Stimulated activated CD4-positive, alpha-beta T cell treated with anti-CD3 and anti-CD28 coated beads, Interleukin-4, amount 100 ng/mL, for 48 hours (primary cell): Measurements from ENCODE around the gene CGN.
"Not testable (repeated sequence)": the region's sequence is repeated elsewhere in the genome, so short reads cannot be mapped to it uniquely, and the experiment has no call there.

Source experiments
- DNase-seq, 2 donors: peaks; one replicate each; pipeline ENCODE4 v3.0.0-alpha.2; 2020; ENCODE audit warnings: low read depth in 2 of 2

Gene CGN

DNA sequence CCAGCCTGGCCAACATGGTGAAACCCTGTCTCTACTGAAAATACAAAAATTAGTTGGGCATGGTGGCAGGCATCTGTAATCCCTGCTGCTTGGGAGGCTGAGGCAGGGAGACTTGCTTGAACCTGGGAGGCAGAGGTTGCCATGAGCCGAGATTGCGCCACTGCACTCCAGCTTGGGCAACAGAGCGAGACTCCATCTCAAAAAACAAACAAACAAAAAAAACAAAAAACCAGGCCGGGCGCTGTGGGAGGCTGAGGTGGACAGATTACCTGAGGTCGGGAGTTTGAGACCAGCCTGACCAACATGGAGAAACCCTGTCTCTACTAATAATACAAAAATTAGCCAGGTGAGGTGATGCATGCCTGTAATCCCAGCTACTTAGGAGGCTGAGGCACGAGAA is 11.2 kb downstream of the CGN start:
- not testable (repeated sequence) for DNase-seq

DNA sequence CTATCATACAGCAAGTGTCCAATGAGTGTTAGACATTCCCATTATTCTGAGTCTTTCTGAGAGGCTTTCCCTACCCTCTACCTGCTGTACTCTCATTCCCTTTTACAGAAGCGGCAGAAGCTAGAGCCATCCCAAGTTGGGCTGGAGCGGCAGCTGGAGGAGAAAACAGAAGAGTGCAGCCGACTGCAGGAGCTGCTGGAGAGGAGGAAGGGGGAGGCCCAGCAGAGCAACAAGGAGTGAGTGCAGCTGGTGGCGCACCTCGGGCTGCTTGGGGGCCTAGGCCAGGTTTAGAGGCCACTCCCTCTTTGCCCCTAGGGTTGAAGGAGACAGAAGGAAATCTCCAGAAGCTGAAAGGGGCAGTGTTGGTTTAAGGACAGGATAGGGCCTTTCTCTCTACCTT is 12.1 kb downstream of the CGN start:
- DNase-seq: no peak

DNA sequence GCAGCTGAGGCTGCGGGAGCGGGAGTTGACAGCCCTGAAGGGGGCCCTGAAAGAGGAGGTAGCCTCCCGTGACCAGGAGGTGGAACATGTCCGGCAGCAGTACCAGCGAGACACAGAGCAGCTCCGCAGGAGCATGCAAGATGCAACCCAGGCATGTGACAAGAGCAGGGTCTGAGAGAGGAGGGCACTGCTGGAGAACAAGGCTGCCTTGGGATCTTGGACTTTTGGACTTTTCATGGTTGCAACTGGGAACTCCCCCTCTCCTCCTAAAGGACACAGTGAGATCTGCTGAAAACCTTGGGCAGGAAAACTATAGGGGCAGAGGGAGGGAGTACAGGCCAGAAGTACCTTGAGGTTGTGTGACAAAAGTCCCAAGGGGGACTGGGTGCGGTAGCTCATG is 13.5 kb downstream of the CGN start:
- DNase-seq: no peak

DNA sequence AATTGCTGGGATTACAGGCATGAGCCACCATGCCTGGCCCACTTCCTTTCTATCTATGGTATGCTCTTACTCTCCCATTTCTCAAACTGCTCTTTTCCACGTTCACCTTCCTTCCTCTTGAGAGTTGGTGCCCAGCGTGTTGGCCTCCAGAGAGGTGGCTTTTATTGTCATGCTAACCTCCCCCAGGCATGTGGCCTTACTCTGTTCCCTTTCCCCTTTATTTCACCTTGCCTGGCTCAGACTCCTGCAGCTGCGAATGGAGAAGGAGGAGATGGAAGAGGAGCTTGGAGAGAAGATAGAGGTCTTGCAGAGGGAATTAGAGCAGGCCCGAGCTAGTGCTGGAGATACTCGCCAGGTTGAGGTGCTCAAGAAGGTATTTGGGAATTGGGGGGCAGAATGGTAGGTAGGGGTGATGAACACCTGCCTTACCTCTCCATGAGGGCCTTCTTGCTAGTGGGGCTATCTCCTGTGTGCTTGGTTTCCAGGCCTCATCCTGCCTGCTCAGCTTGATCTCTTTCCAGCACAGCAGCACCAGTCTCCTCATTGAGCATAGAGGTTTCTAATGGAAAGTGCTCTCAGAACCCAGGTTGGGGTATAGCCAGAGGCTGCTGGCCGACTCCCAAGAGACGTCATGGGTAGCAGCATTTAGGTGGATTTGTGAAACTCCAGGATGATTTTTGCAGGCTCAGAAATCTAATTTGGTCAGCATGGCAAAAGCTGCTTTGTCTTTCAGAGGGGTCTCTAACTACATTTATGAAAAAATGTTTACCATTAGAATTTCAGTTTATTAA is 15.7 kb downstream of the CGN start:
- no peak for DNase-seq

DNA sequence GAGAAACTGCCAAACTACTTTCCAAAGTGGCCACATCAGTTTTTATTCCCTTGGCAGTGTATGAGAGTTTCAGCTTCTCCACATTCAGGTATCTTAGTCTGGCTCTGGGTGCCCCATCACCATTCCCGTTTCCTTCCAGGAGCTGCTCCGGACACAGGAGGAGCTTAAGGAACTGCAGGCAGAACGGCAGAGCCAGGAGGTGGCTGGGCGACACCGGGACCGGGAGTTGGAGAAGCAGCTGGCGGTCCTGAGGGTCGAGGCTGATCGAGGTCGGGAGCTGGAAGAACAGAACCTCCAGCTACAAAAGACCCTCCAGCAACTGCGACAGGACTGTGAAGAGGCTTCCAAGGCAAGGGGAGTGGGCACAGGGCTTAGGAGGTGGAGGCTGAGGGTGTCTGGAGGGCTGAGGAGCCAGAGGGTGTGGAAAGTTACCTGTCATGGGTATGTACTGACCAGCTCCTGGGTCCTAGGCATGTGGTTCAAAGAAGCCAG is 18.1 kb downstream of the CGN start:
- no peak for DNase-seq

DNA sequence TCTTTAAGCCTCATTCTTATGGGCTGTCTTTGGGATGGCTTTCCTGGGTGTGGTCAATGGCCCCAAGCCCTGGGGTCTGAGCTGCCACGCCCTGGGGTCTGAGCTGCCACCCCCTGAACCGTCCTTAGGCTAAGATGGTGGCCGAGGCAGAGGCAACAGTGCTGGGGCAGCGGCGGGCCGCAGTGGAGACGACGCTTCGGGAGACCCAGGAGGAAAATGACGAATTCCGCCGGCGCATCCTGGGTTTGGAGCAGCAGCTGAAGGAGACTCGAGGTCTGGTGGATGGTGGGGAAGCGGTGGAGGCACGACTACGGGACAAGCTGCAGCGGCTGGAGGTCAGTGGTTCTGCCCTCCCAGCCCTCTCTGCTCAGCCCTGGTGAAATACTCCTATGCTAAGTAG is 18.6 kb downstream of the CGN start:
- DNase-seq: no peak

DNA sequence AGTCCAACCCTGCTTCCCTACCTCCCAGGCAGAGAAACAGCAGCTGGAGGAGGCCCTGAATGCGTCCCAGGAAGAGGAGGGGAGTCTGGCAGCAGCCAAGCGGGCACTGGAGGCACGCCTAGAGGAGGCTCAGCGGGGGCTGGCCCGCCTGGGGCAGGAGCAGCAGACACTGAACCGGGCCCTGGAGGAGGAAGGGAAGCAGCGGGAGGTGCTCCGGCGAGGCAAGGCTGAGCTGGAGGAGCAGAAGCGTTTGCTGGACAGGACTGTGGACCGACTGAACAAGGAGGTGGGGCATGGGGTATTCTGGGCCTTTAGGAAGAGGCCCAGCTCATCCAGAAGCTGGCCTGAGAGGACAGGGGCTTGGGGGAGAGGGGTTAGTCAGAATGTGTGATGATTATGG is 19.3 kb downstream of the CGN start:
- DNase-seq: no peak

DNA sequence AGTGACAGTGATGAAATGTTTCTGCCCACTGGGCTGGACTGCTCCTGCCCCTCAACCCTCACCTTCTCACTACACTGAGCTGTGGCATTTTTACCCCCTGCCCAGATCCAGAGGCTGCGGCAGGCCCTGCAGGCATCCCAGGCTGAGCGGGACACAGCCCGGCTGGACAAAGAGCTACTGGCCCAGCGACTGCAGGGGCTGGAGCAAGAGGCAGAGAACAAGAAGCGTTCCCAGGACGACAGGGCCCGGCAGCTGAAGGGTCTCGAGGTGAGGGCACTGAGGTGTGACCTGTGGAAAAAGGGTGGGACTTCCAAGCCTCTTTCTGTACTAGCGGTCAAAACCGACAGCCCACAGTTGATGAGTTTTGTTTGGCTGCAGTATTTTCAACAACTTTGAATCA is 22.7 kb downstream of the CGN start:
- no peak for DNase-seq

DNA sequence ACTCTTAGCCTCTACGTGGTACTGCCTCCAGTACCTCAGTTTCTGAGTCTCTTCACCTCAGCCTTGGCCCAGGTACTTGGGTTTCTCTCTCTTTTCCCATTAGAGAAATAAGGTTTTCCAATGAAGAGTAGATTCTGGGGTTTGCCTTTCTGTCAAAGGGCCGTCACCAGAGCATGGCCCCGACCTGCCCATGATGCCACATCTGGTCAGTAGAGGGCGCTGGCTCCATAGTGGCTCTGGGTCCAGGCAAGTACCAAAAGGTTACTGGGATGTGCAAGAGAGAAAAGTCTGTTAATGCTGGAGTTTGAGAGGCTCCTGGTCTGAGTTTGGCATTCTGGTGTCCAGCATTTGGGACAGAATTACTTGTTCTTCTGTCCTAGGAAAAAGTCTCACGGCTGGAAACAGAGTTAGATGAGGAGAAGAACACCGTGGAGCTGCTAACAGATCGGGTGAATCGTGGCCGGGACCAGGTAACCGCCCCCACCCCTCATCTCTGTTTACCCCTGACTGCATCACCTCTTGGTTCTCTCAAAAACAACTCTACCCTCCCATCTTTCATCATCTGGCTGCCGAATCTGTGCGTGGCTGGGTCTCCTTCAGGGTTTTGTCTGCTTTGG is 23.6 kb downstream of the CGN start:
- DNase-seq: peak; percentile 69 to 80

DNA sequence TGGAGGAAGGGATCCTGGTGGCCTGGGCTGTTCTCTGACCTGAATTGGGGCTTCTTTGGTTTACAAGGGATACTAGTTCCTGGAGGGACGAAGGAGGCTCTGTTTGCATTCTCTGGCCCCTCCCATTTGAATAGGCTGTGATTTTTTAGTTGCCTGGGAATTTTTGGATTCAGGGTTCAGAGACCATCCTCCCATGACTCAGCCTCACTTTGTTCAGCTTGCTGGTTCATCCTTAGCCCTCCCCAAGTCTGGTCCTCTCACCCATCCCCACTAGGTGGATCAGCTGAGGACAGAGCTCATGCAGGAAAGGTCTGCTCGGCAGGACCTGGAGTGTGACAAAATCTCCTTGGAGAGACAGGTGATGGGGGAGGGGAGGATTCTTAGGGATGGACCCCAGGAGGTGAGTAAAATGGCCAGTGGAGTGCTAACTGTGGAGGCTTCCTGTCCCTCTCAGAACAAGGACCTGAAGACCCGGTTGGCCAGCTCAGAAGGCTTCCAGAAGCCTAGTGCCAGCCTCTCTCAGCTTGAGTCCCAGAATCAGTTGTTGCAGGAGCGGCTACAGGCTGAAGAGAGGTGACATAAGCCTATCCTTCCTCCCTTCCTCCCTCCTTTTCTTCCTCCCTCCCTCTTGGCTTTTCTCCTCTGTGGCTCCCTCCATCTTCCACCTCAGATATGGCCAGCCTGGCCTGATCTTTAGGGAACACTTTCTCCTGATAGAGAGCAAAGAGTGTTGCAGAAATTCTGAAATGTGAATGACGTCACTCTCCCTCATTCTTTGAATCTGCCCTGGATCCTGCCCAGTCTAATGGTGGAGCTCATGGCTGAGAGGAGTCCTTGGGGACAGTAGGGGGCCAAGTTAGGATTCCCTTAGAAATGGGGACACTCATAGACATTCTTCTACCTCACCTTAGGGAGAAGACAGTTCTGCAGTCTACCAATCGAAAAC is 24.4 kb downstream of the CGN start:
- DNase-seq: no peak

DNA sequence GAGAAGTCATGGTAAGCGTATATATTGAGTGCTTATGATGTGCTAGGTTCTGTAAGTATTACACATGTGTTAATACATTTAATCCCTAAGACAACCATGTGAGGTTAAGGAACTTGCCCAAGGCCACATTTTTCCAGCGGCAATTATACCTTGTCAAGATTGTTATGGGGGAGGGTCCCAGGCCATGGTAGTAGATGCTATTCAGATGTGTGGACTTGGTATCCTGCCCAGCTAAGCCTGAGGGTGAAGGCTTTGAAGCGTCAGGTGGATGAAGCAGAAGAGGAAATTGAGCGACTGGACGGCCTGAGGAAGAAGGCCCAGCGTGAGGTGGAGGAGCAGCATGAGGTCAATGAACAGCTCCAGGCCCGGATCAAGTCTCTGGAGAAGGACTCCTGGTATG is 25.3 kb downstream of the CGN start:
- DNase-seq: no peak

DNA sequence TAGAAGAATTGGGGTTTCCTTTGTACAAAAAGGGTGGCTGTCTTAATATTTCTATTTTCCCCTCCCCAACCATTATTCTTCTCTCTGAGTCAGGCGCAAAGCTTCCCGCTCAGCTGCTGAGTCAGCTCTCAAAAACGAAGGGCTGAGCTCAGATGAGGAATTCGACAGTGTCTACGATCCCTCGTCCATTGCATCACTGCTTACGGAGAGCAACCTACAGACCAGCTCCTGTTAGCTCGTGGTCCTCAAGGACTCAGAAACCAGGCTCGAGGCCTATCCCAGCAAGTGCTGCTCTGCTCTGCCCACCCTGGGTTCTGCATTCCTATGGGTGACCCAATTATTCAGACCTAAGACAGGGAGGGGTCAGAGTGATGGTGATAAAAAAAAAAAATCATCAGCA is 25.9 kb downstream of the CGN start:
- no peak for DNase-seq

DNA sequence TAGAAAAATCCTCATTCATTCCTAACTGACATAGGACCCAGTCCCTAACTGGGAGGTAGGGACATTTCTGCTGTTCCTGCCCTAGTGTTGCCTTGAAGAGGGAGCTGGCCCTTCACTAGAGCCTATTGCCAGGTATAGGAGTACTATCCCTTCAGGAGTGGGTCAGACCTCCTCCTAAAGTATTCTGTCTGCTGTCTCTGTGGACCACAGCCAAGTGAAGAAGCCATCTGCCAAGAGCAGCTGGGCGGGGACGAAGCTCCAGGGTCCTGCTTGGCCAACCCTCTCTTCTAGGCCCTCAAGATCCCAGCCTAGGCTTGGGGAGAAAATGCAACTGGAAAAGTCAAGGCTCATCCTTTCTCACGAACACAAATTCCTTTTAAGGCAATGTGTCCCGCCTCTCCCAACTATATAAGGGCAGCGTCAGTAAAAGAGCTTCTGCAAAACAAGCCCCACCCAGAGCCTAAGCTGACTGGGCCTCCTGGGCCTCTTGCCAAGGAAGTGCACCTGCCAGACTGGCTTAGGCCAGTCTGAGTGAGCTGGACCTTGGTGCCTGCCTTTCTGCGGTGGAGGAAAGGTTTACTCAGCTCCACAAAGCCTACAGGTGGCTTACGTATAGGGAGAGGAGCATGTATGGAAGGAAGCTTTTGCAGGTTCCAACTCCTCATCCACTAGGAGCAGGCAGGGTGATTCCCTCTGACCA is 28.3 kb downstream of the CGN start:
- DNase-seq: no peak

DNA sequence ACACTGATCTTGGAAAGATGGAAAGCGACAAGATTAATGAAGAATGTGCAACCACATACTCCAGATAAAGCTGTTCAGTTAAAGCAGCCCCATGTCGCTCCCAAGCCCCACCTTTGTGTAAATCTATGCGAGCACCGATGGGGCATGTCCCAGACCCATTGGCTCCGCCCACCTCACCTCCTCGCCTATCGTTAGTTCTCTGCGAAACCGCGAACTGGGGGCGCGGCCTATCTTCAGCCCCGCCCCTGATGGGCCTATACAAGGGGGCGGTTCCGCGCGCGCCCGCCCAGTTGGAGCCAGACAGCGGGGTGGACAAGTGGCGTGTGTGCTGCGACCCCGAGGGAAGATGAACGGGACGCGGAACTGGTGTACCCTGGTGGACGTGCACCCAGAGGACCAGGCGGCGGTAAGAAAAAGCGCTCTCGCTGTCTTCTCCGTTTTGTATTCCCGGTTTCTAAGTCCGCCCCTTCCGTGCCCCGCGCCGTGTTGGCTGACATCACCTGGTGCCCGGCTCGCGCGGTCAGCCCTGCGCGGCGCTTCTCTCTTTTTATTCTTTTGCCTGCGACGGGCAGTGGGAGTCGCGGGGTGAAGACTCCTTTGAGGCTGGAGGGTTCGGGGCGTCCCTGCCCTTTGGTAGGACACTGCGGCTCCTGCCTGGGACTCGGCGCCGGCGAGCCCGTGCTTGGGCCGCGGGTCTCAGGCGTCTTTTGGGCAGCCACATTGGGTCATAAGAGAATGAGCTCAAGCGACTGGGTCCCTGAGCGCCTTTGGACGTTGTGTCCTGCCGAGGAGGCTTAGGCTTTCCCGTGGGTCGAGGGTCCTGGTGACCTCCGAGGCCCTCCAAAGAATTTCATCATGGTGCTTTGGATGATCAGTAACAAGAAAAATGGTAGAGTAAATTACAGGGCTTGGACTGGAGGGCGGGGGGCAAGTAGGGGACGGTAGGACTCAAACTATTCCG is 29.1 kb downstream of the CGN start, which contains the start of gene TUFT1:
TUFT1 (plus strand) TSS at position 289 of the 961 bp plus-strand sequence; CDS start at position 347, 58 bp downstream.
- peak; percentile 93 to 94 for DNase-seq

DNA sequence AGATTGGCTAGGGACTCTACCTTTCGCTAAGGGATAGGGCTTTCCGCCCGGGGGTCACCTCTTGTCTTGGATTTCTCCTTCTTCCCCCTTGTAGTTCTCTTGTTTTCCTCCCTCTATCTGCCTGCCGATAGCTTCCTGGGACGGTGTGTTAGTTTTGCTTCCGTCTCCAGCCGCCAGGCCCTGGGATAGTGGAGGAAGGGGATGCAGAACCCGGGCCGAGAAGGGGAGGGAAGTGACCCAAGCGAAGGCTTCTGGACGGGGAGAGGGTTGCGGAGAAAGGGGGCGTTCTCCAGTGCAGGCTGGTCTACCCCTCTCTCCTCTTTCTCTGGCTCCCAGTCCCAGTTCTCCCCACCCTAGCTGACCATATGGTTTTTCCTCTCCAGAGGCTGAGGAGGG is 29.8 kb downstream of the CGN start:
- DNase-seq: no peak

DNA sequence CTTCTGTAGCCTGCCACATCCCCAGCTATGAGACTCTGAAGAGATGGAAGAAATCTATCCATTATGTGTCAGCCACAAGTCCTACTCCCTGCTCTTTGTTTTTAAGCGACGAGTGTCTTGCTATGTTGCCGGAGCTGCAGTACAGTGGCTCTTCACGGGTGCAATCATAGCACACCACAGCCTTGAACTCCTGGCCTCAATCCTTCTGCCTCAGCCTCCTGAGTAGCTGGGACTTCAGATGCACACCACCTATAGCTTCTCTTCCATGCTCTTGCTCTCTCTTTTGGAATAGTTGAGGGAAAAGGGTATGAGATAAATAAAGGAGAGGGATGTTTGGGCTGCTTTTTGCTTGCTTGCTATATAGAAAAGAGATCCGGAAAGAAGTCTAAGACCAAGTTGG is 30.6 kb downstream of the CGN start:
- no peak for DNase-seq

DNA sequence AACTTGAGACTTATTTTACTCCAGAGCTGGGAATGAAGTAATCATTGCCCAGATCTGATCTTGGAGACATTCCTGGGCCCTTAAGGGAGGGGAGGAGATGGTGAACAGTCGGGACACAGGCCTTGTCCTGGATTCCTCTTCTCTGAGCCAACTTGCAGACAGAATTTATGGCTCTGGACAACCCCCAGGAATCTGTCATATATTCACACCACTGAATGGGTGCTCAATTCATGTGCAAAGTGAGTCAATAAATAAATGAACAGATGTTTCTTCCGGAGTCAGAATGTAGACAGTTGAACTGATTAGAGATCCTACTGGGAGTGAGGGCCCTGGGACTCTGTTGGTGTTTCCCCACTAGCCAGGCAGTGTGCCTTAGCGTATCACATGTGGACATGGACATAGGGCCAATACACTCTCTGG is 31.5 kb downstream of the CGN start:
- no peak for DNase-seq

DNA sequence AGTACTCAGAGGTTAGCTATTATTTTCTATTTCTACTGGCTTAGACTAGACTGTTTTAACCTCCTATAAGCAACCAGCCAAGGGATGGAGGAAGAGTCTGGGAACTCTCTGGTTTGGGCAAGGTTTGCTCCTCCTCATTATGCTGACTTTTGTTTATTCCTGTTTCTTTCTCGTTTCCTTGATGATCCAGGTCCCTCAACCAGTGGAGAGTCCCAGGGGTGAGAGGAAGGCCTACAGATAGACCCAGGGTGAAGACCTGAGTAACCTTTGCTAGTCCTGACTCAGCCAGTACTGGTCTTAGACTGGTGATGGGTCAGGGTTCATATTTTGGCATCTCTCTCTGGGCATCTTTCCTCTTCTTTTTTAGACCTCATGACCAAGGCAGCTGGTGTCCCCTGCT is 34.4 kb downstream of the CGN start:
- no peak for DNase-seq

DNA sequence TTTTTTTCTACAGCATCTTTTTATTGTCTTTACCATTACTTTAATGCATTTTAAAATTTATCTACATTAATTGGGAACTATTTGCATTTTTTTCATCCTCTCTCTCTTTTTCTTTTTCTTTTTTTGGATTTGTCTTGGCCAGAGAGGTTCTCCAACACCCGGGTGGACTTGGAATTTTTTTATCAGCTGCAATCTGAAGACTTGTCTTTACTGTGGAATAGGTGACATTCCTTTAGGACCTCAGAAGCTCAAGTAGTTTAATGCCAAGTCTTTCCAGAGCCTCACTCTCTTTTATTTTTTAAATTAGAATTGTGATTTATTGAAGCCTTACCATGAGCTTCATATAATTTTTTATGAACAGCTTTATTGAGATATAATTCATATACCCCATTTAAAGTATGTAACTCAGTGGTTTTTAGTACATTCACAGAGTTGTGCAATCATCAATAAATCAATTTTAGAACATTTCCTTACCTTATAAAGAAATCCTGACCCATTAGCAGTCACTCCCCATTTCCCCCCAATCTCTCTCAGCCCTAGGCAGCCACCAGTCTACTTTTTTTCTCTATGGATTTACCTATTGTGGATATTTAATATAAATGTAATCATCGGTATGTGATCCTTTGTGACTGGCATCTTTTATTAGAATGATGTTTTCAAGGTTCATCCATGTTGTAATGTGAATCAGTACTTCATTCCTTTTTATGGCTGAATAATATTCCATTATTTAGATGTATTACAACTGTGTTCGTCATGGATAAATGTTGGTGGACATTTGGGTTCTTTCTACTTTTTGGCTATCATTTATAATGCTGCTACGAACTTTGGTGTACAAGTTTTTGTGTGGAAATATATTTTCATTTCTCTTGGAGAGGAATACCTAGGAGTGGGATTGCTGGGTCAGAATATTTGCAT is 35.1 kb downstream of the CGN start:
- no peak for DNase-seq
